ENCODE data around the gene STON1.

GRCh38 chr2:48511849-48512470 is 18.0 kb upstream of the STON1 start:
- TF ChIP-seq CTCF (IDR thresholded peaks at IDR 0.05): no peak
- no peak for TF ChIP-seq EZH2 (IDR thresholded peaks at IDR 0.05)
- no peak for TF ChIP-seq EZH2phosphoT487 (IDR thresholded peaks at IDR 0.05)
